GM18508 (cell line): ENCODE measurements around the gene ZNF18.
"Not testable (repeated sequence)": the region's sequence is repeated elsewhere in the genome, so short reads cannot be mapped to it uniquely, and the experiment has no call there.

Experiments
- ATAC-seq: cut with Tn5 transposase; IDR thresholded peaks from one replicate; pipeline ENCODE4 v1.9.1; 2021; ENCODE audit warnings: moderate number of reproducible peaks; ENCODE audit not compliant: insufficient read depth, unreplicated experiment

ZNF18 gene

GRCh38 chr17:11986179-11986941 lies 10.9 kb downstream of the ZNF18 start:
- no peak for ATAC-seq

GRCh38 chr17:11981862-11982261 lies 15.4 kb downstream of the ZNF18 start:
- no peak for ATAC-seq

- no peak for ATAC-seq
These were observed 16.5 kb downstream of the ZNF18 start for GRCh38 chr17:11980813-11981212.

GRCh38 chr17:11979795-11980194 lies 17.5 kb downstream of the ZNF18 start:
- ATAC-seq = no peak

GRCh38 chr17:11972741-11973140 lies 24.5 kb downstream of the ZNF18 start:
- ATAC-seq = not testable (repeated sequence)

GRCh38 chr17:11969565-11969964 lies 27.7 kb downstream of the ZNF18 start:
- no peak for ATAC-seq

GRCh38 chr17:11954936-11955335 lies 42.3 kb downstream of the ZNF18 start:
- no peak for ATAC-seq

GRCh38 chr17:11953924-11954323 lies 43.4 kb downstream of the ZNF18 start:
- no peak for ATAC-seq

GRCh38 chr17:11952610-11953009 lies 44.7 kb downstream of the ZNF18 start:
- ATAC-seq = no peak

- no peak for ATAC-seq
These were observed 46.3 kb downstream of the ZNF18 start for GRCh38 chr17:11950771-11951519.

GRCh38 chr17:11949571-11949970 lies 47.7 kb downstream of the ZNF18 start:
- ATAC-seq = not testable (repeated sequence)

GRCh38 chr17:11948789-11949188 lies 48.5 kb downstream of the ZNF18 start:
- ATAC-seq = no peak

- no peak for ATAC-seq
These were observed 52.7 kb downstream of the ZNF18 start for GRCh38 chr17:11944587-11944986.

GRCh38 chr17:11943759-11944347 lies 53.4 kb downstream of the ZNF18 start:
- no peak for ATAC-seq

GRCh38 chr17:11943086-11943485 lies 54.2 kb downstream of the ZNF18 start:
- ATAC-seq = not testable (repeated sequence)

GRCh38 chr17:11940904-11941303 lies 56.4 kb downstream of the ZNF18 start:
- ATAC-seq = no peak

- no peak for ATAC-seq
These were observed 61.4 kb downstream of the ZNF18 start for GRCh38 chr17:11935734-11936406.

GRCh38 chr17:11932337-11932898 lies 64.9 kb downstream of the ZNF18 start:
- ATAC-seq = no peak

- ATAC-seq = no peak
These were observed 68.8 kb downstream of the ZNF18 start for GRCh38 chr17:11928436-11928835.
